HL-60 (cell line): ENCODE results near the gene TNFSF11.

ENCODE experiments used
- CTCF ChIP-seq: IDR thresholded peaks from one replicate; pipeline ENCODE4 v1.5.1; 2011; ENCODE audit warnings: low read length, control low read depth, inconsistent platforms; ENCODE audit not compliant: insufficient read depth
- GABPA ChIP-seq: IDR thresholded peaks from 2 replicates; pipeline ENCODE4 v1.6.1; 2012; ENCODE audit warnings: low read depth
- POLR2AphosphoS5 ChIP-seq: IDR thresholded peaks from 2 replicates; pipeline ENCODE4 v1.6.1; 2012; ENCODE audit warnings: low read depth
- SPI1 ChIP-seq: IDR thresholded peaks from 2 replicates; pipeline ENCODE4 v1.6.1; 2012; ENCODE audit warnings: low read depth, mild to moderate bottlenecking, borderline replicate concordance

DNA sequence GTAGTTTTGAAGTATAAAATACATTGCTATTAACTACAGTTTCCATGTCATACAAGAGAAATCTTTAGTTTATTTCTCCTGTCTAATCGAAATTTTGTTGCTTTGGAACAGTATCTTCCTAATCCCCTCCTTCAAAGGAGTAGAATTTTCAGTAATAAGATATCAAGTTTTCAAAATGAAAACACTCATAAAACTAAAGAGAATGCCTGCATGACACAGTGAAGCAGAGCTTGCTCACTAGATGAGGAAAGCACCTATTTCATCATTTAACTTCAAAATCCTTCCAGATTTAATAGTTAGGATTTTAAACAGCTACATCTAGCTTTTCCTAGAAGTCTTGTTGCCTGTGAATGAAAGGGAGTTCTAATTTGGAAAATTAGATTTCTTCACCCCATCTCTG lies 80.8 kb downstream of the TNFSF11 start:
- TF ChIP-seq CTCF (no peak), SPI1 (no peak), POLR2AphosphoS5 (no peak), GABPA (no peak)
